Dendritic cell treated with granulocyte-macrophage colony-stimulating factor and Interleukin-4, amounts not matched to agents 40 ng/mL and 50 ng/mL, for 4 days (primary cell): Measurements from ENCODE around the gene TCF20.

Source experiments
- H3K27ac Mint-ChIP-seq: one replicate; pipeline ENCODE4 v1.8.0; 2022; ENCODE audit warnings: mild to moderate bottlenecking, mixed read lengths
- H3K27me3 Mint-ChIP-seq: one replicate; pipeline ENCODE4 v1.8.0; 2022; ENCODE audit warnings: mild to moderate bottlenecking, mixed read lengths
- H3K36me3 Mint-ChIP-seq: one replicate; pipeline ENCODE4 v1.8.0; 2022; ENCODE audit warnings: low read depth, mixed read lengths
- H3K4me1 Mint-ChIP-seq: one replicate; pipeline ENCODE4 v1.8.0; 2022; ENCODE audit warnings: low read depth, mixed read lengths
- H3K4me3 Mint-ChIP-seq: one replicate; pipeline ENCODE4 v1.8.0; 2022; ENCODE audit warnings: mild to moderate bottlenecking, moderate library complexity, mixed read lengths
- H3K9me3 Mint-ChIP-seq: one replicate; pipeline ENCODE4 v1.8.0; 2022; ENCODE audit warnings: mixed read lengths
- intact Hi-C: fragments of 100-400 bp; cut with micrococcal nuclease; formaldehyde crosslinking; loops from one replicate; pipeline ENCODE4 v1.15.0; 2022

Gene TCF20

DNA sequence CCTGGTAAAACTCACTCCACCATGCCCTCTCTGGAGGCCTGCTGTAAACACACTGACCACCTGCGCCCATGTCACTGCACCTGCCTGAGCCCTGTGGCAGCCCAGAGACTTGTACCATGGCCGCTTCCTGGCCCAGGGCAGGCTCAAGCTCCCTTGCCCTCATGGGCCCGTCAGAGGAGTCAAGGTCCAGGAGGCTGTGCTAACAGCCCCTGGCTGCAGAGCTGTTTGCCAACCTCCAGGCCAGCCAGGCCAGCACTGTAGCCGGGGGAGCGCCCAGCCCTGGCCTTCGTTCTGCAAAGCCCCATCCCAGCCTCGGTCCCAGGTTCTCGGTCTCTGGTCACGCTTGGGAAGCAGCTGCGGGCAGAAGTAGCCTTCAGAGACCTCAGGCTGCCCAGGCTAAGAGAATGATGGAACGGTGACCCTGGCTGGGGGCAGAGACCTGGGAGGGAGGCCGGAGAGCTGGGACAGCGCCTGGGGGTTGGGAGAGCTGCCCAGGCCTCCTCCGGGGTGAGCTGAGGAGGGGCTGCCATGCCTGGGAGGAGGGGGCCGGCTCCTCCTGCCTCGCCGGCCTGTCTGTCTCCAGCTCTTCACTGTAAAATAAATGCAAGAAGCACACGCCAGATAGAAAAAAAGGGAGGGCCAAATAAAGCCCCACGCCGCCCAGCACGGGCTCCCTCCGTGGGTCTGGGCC is 11.9 kb upstream of the TCF20 start:
- intact Hi-C loops: no loop called here
- Mint-ChIP-seq H3K27me3 (peaks cover 92% of the 10 kb centered on the region), H3K36me3 (no peaks in the 10 kb centered on the region), H3K9me3 (no peaks in the 10 kb centered on the region), H3K4me3 (no peak overlapping the region), H3K27ac (no peak overlapping the region), H3K4me1 (peaks cover 14% of the 10 kb centered on the region)

GRCh38 chr22:42281706-42282251 is 11.3 kb upstream of the TCF20 start:
- no peaks in the 10 kb centered on the region for H3K36me3 Mint-ChIP-seq
- peaks cover 14% of the 10 kb centered on the region for H3K4me1 Mint-ChIP-seq
- H3K9me3 Mint-ChIP-seq: no peaks in the 10 kb centered on the region
- H3K27ac Mint-ChIP-seq: no peak overlapping the region
- intact Hi-C loops: no loop called here
- no peak overlapping the region for H3K4me3 Mint-ChIP-seq
- H3K27me3 Mint-ChIP-seq: peaks cover 92% of the 10 kb centered on the region

GRCh38 chr22:42281284-42281683 is 10.8 kb upstream of the TCF20 start:
- intact Hi-C loops: no loop called here
- H3K27ac Mint-ChIP-seq: no peak overlapping the region

GRCh38 chr22:42280836-42281235 is 10.4 kb upstream of the TCF20 start:
- Mint-ChIP-seq H3K27me3 (peaks cover 89% of the 10 kb centered on the region), H3K36me3 (no peaks in the 10 kb centered on the region), H3K4me3 (no peak overlapping the region), H3K27ac (no peak overlapping the region), H3K4me1 (peaks cover 14% of the 10 kb centered on the region), H3K9me3 (no peaks in the 10 kb centered on the region)
- intact Hi-C loops: no loop called here

More at GRCh38 chr22:42281284-42281683, 10.8 kb upstream of the TCF20 start:
- no peaks in the 10 kb centered on the region for H3K36me3 Mint-ChIP-seq
- H3K27me3 Mint-ChIP-seq: peaks cover 90% of the 10 kb centered on the region
- H3K9me3 Mint-ChIP-seq: no peaks in the 10 kb centered on the region
- peaks cover 14% of the 10 kb centered on the region for H3K4me1 Mint-ChIP-seq
- no peak overlapping the region for H3K4me3 Mint-ChIP-seq

- no peak overlapping the region for H3K4me3 Mint-ChIP-seq
- intact Hi-C loops: no loop called here
- peaks cover 14% of the 10 kb centered on the region for H3K4me1 Mint-ChIP-seq
- H3K27ac Mint-ChIP-seq: no peak overlapping the region
- no peaks in the 10 kb centered on the region for H3K9me3 Mint-ChIP-seq
- H3K27me3 Mint-ChIP-seq: peaks cover 86% of the 10 kb centered on the region
- H3K36me3 Mint-ChIP-seq: no peaks in the 10 kb centered on the region
Observed at GRCh38 chr22:42280140-42280539, 9.7 kb upstream of the TCF20 start.

DNA sequence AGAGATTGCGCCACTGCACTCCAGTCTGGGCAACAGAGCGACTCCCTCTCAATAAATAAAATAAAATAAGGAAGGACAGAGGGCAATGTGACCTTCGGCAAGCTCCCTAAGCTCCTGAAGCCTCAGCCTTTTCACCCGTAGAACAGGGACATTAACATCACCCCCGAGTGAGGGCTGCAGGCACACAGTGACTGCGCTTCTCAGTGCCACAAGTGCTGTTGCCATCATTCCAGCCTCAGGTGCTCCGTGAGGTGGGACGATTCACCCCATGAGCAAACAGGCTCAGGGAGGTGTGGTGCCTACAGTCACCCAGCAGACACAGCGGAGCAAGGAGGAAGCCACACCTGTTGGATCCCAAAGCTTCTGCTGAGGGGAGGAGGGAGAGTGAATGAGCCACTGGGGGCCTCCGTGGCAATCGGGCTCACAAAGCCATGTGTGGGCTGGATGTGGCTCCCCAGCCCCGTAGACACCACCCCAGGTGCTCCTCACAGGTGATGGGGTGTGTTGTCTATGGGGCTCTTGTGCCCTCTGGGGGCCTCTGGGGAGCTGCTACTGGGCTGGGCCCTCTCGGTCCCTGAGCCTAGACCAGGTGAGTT is 9.1 kb upstream of the TCF20 start:
- H3K9me3 Mint-ChIP-seq: no peaks in the 10 kb centered on the region
- H3K27me3 Mint-ChIP-seq: peaks cover 86% of the 10 kb centered on the region
- H3K4me1 Mint-ChIP-seq: peaks cover 14% of the 10 kb centered on the region
- H3K4me3 Mint-ChIP-seq: no peak overlapping the region
- H3K27ac Mint-ChIP-seq: no peak overlapping the region
- intact Hi-C loops: loop anchor here (5.0 kb wide), 1 partner anchor 158 kb away; no protein-coding TSS in a partner anchor
- no peaks in the 10 kb centered on the region for H3K36me3 Mint-ChIP-seq

DNA sequence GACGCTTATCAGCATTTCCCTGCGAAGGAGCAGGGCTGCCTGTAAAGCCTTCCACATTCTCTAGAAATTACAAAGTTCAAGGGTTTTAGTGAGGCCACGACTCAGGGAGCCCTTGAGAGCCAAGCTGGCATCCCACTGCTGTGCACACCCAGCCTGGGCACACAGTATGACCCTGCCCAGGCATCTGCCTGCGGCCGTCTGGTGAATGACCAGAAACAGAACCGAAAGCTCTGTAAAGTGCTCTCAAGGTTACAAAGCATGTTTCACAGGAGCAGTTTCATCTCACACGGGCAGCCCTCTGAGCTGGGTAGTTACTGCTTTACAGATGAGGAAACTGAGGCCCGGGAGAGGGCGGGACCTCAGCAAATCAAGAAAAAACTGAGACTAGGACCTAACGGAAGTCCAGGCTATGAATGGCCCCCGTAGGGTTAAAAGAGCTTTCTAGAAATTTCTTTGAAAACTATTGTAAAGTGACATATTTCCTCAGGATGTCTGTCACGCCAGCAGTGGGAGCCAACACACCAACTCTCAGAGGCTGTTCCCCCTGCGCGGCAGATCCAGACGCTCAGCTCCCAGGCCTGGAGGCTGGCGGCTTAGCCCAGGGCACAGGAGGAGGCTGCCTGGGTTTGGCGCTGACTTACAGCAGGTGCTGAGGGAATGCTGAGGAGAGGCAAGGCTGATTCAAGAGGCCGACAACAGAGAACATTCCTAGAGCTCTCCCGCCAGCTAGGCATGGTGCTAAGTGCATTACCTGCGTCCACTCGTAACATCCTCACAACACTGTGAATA is 7.7 kb upstream of the TCF20 start:
- no peaks in the 10 kb centered on the region for H3K36me3 Mint-ChIP-seq
- peaks cover 5% of the 10 kb centered on the region for H3K4me1 Mint-ChIP-seq
- H3K9me3 Mint-ChIP-seq: no peaks in the 10 kb centered on the region
- H3K27me3 Mint-ChIP-seq: peaks cover 83% of the 10 kb centered on the region
- no peak overlapping the region for H3K4me3 Mint-ChIP-seq
- intact Hi-C loops: loop anchor here (5.0 kb wide), 1 partner anchor 159 kb away; no protein-coding TSS in a partner anchor
- no peak overlapping the region for H3K27ac Mint-ChIP-seq

GRCh38 chr22:42277232-42277753 is 6.8 kb upstream of the TCF20 start:
- H3K4me1 Mint-ChIP-seq: peaks cover 4% of the 10 kb centered on the region
- intact Hi-C loops: loop anchor here (5.0 kb wide), 1 partner anchor 160 kb away; no protein-coding TSS in a partner anchor
- H3K4me3 Mint-ChIP-seq: no peak overlapping the region
- H3K36me3 Mint-ChIP-seq: no peaks in the 10 kb centered on the region
- H3K27ac Mint-ChIP-seq: no peak overlapping the region
- H3K27me3 Mint-ChIP-seq: peaks cover 74% of the 10 kb centered on the region
- H3K9me3 Mint-ChIP-seq: no peaks in the 10 kb centered on the region

GRCh38 chr22:42275970-42276369 is 5.5 kb upstream of the TCF20 start:
- no peaks in the 10 kb centered on the region for H3K36me3 Mint-ChIP-seq
- peaks cover 61% of the 10 kb centered on the region for H3K27me3 Mint-ChIP-seq
- no peak overlapping the region for H3K4me3 Mint-ChIP-seq
- intact Hi-C loops: loop anchor here (5.0 kb wide), 1 partner anchor 161 kb away; no protein-coding TSS in a partner anchor
- no peaks in the 10 kb centered on the region for H3K9me3 Mint-ChIP-seq
- H3K27ac Mint-ChIP-seq: no peak overlapping the region
- peaks cover 8% of the 10 kb centered on the region for H3K4me1 Mint-ChIP-seq

- H3K27me3 Mint-ChIP-seq: peaks cover 53% of the 10 kb centered on the region
- intact Hi-C loops: loop anchor here (5.0 kb wide), 1 partner anchor 162 kb away; no protein-coding TSS in a partner anchor
- peaks cover 8% of the 10 kb centered on the region for H3K4me1 Mint-ChIP-seq
- no peaks in the 10 kb centered on the region for H3K9me3 Mint-ChIP-seq
- no peak overlapping the region for H3K27ac Mint-ChIP-seq
- H3K4me3 Mint-ChIP-seq: no peak overlapping the region
- H3K36me3 Mint-ChIP-seq: peaks cover under 1% of the 10 kb centered on the region
Observed at GRCh38 chr22:42275176-42275575, 4.7 kb upstream of the TCF20 start.

DNA sequence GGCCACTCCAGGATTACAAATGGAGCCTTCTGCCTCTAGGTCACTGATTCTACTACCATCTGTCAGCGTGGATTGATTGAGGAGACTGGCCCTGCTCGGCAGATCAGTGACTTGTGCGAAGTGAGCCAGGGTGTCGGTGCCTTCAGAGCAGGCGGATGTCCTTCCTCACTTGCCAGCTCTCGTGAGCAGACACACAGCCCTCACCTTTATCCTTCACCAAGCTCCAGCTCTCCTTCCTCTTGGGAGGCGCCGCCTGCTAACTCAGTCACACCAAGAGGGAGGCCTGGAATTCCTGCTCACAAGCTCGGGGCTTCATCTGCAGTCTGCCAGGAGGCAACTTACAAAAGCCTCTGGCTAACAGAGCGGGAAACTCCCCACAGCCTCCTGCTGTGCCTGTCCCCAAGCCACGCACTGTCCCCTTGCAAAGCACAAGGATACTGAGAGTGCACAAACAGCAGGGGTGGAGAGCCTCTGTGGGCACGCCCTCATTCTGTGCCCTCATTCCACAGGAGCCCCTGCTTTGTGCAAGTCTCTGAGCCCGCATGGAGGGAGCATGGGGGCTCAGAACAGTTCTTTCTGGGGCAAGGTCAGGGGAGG is 3.5 kb upstream of the TCF20 start:
- Mint-ChIP-seq H3K9me3 (no peaks in the 10 kb centered on the region), H3K27ac (no peak overlapping the region), H3K4me1 (peaks cover 14% of the 10 kb centered on the region), H3K27me3 (peaks cover 44% of the 10 kb centered on the region), H3K36me3 (peaks cover 11% of the 10 kb centered on the region), H3K4me3 (no peak overlapping the region)
- intact Hi-C loops: no loop called here

DNA sequence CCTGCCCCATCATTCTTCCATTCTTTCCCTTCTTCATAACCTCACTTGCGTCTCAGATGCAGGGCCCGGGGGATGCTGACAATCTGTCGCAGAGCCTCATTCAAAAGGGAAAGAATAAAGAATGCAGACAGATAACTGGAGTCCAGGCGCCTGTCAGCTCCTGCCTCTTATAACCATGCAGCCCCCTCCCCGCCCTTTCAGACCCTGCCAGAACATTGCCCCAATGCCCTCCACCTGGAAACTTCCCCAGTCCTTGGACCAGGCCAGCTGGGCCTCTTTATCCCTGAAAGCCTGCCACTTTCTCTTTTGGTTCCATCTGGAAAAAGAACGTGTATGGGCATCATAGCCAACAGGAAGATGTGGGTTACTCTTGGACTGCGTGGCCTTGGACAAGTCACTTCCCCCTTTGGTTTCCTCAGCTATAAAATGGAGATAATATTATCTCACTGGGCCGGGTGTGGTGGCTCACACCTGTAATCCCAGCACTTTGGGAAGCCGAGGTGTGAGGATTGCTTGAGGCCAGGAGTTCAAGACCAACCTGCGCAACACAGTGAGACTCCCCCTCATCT is 2.1 kb upstream of the TCF20 start:
- Mint-ChIP-seq H3K9me3 (no peaks in the 10 kb centered on the region), H3K36me3 (peaks cover 13% of the 10 kb centered on the region), H3K27ac (peak overlapping the region; percentile 65), H3K27me3 (peaks cover 32% of the 10 kb centered on the region), H3K4me1 (peaks cover 27% of the 10 kb centered on the region), H3K4me3 (no peak overlapping the region)
- intact Hi-C loops: no loop called here

DNA sequence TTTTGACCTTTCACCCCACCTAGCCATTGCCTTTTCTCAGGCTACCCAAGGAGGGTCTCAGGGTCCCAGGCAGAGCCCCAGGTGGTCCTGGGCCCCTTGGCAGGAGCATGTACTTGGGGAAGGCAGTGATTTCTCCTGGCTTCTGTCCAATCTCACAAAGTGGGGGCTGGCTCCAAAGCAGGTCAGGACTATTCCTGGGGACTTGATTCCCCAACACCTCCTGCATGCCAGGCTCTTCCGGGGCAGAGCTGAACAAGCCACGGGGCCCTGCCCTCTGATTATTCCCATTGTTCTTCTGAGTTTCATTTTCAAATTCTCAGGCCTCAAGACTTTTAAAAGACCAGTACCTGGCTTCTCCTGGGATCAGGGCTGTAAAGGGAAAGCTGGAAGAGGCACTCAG is 1.5 kb upstream of the TCF20 start:
- intact Hi-C loops: no loop called here
- no peak overlapping the region for H3K4me3 Mint-ChIP-seq
- peaks cover 27% of the 10 kb centered on the region for H3K4me1 Mint-ChIP-seq
- H3K27ac Mint-ChIP-seq: peak overlapping the region; percentile 65
- no peaks in the 10 kb centered on the region for H3K9me3 Mint-ChIP-seq
- peaks cover 26% of the 10 kb centered on the region for H3K27me3 Mint-ChIP-seq
- peaks cover 19% of the 10 kb centered on the region for H3K36me3 Mint-ChIP-seq
